ENCODE results near the gene FUT3.

DNA sequence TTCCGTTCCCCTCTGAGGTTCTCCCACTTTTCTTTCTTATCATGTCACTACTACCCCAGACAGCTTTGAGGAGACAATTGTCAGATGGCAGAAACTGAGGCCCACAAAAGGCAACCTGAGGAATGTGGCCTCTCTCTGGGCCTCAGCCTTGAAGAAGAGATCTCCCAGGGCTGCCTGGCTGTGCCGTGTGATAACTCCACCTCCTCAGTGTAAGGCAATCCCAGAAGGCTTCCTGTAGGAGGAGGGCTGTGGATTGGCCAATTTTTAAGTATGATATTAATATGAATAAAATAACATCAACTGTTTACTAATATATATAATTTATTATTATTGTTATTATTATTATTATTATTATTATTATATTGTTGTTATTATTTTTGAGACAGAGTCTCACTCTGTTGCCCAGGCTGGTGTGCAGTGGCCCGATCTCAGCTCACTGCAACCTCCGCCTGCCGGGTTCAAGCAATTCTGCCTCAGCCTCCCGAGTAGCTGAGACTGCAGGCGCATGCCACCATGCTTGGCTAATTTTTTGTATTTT is 55.8 kb downstream of the FUT3 start:
- TF ChIP-seq, protein P1, sequence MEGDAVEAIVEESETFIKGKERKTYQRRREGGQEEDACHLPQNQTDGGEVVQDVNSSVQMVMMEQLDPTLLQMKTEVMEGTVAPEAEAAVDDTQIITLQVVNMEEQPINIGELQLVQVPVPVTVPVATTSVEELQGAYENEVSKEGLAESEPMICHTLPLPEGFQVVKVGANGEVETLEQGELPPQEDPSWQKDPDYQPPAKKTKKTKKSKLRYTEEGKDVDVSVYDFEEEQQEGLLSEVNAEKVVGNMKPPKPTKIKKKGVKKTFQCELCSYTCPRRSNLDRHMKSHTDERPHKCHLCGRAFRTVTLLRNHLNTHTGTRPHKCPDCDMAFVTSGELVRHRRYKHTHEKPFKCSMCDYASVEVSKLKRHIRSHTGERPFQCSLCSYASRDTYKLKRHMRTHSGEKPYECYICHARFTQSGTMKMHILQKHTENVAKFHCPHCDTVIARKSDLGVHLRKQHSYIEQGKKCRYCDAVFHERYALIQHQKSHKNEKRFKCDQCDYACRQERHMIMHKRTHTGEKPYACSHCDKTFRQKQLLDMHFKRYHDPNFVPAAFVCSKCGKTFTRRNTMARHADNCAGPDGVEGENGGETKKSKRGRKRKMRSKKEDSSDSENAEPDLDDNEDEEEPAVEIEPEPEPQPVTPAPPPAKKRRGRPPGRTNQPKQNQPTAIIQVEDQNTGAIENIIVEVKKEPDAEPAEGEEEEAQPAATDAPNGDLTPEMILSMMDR (IDR thresholded peaks at IDR 0.05; ENCODE audit: insufficient read depth, low read length, poor library complexity, severe bottlenecking), result no peak
- no peak for TF ChIP-seq EZH2phosphoT487 (conservative IDR thresholded peaks at IDR 0.05; ENCODE audit: low read length)

All from SU-DHL-6 (cell line).